KOPT-K1 (cell line): ENCODE results near the gene GYS1.

Experiments
- H3K27ac ChIP-seq: fragments of 200-600 bp; sonication (generic); 2 replicates; pipeline ENCODE4 v1.5.1; 2016; ENCODE audit warnings: antibody characterized with exemption, mild to moderate bottlenecking, low read depth, low read length; ENCODE audit not compliant: poor library complexity, severe bottlenecking
- H3K36me3 ChIP-seq: fragments of 200-600 bp; sonication (generic); 2 replicates; pipeline ENCODE4 v1.5.1; 2017; ENCODE audit warnings: antibody characterized with exemption, mild to moderate bottlenecking, low read length, moderate library complexity; ENCODE audit not compliant: insufficient read depth
- H3K9me3 ChIP-seq: fragments of 200-600 bp; sonication (generic); 2 replicates; pipeline ENCODE4 v1.5.1; 2017; ENCODE audit warnings: antibody characterized with exemption, low read length, mild to moderate bottlenecking; ENCODE audit not compliant: insufficient read depth, poor library complexity, severe bottlenecking

Gene GYS1

DNA sequence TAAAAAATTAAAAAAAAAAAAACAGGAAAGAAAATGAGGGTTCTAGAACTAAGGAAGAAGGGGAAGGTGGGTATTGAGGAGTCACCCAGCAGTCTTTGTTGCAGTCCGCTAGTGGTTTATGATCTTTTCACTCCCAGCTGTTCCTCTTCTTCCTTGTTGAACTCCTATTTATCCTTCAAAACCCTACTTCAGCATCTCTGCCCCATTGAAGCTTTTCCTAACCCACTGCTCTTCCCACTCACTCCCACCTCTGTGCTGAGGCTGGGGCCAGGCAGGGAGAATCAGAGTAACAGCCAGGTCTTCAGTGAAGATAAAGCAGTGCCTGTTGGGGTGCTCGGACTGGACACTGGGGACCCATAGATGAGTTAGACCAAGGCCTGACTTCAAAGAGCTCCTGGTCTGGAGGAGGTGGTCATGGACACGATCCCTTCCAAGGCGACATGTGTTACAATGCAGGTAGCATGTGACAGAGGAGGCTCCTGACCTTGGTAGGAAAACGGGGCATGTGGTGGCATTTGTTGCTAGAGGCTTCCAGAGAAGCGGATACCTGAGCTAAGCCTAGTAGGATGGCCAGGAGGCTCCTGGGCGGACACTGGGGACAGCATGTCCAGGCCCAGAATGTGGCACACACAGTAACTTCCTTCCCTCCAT lies 12.0 kb upstream of the GYS1 start:
- H3K36me3 ChIP-seq, result peaks cover 73% of the 10 kb centered on the region

DNA sequence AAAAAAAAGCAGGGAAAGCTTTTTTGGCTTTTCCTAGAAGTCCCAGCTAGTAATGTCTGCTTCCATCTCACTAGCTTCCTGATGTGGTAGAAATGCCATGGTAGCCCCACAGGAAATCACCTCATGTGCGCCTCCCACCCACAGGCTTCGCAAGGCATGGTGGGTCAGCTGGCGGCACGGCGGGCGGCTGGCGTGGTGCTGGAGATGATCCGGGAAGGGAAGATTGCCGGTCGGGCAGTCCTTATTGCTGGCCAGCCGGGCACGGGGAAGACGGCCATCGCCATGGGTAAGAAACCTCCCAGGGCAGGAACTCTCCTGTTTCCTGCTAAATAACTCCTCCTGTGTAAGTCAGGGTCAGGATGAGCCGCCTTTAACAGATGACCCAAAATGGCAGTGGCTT lies 11.0 kb upstream of the GYS1 start:
- Histone ChIP-seq H3K36me3 (peaks cover 73% of the 10 kb centered on the region), H3K27ac (no peak overlapping the region), H3K9me3 (no peaks in the 10 kb centered on the region)

More for the DNA sequence above, 12.0 kb upstream of the GYS1 start:
- Histone ChIP-seq H3K9me3 (no peaks in the 10 kb centered on the region), H3K27ac (no peak overlapping the region)

DNA sequence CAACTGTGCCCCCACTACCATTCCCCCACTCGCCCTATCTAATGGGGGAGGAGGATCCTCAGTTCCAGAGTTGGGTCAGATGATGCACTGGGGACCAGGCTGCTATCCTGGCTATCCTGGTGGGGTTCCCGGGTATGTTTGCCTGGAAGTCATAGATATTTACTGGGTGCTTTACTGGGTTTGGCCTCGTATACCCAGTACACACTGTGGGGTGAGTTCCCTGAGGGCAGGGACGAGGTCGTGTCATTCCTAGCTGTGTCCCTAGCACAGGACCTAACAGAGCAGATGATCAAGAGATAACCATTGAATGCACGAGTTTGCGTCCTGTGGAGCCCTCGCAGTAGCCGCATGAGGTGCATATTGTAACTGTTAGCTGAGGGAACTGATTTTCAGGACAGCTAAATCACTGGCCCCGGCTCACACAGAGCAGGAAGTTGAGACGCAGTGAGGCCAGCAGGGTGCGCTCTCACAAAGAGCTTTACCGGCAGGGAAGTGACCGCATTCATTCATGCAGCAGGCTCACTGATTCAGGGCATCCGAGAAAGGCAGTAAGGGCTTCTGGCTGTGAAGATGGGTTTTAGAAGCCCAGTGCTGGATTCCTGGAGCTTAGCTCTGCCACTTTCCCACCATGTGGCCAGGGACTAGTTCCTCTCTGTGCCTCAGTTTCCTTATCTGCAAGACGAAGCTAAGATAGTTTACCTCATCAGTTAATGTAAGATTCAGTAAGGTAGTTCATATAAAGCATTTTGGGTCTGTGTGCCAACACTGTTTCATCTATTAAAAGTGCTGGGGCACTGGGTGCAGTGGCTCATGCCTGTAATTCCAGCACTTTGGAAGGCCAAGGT lies 6.6 kb upstream of the GYS1 start:
- H3K36me3 ChIP-seq, result peaks cover 46% of the 10 kb centered on the region
- no peaks in the 10 kb centered on the region for H3K9me3 ChIP-seq
- H3K27ac ChIP-seq, result no peak overlapping the region

DNA sequence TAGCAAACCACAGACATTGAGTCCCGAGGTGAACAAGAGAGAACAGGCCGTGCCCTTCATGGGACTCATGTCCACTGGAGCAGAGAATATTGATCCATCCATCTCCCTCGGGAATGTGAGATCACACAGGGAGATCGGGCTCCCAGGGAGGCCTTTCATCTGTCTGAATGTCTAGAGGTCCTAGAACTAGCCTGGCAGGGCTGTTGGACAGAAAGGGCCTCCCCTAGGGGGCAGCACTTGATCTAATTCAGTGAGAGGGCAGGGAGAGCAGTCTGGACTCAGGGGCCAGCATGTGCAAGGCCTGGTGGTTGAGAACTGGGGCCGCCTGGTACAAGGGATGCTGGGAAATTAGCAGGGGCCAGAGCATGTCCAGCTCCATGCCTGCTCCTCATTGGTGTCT lies 4.9 kb upstream of the GYS1 start:
- Histone ChIP-seq H3K36me3 (peaks cover 28% of the 10 kb centered on the region), H3K27ac (no peak overlapping the region), H3K9me3 (no peaks in the 10 kb centered on the region)

DNA sequence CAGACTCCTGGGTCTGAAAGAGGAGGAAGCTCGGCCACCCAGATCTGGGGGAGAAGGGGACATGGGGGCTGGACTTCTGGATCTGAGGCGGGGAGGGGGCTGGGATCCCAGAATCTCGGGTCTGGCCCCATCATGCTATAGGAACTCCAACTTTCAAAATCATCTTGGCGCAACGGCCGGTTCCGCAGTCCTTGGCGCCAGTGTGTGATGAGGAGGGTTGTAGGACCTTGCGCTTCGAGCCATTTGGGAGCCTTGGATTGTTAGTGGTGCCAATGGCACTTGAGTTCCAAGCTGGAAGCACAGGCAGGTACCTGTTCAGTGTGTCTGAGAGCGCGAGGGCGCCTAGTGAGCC lies 902 bp upstream of the GYS1 start:
- Histone ChIP-seq H3K36me3 (peaks cover 12% of the 10 kb centered on the region; the same call in 1 of the 2 replicates), H3K27ac (peak overlapping the region; percentile 89), H3K9me3 (no peaks in the 10 kb centered on the region)

DNA sequence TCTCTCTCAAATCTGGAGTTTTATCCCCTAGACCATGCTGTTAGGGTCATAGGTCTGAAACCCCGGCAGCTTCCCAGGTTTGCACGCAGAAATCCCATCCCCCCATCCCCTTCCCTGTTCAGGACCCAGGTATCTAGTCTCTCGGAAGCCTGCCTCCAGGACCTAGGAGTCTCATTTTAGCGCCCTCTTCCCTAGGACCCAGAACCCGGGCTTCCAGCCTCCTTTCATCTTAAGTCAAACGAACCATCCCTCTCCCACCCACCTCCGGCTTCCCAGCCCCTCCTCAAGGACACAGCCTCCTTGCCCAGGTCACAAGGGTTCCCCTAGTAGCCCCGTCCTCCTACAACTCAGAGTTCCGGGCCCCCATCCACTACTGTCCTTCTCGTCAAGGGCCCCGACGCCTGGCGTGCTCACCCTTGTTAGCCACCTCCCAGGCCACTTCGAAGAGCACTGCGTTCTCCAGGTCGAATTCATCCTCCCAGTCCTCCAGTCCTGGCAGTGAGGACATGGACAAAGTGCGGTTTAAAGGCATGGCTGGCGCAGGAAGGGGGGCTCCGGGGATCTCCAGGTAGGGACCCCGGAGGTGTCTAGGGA lies 431 bp downstream of the GYS1 start:
- Histone ChIP-seq H3K27ac (peak overlapping the region; percentile 89), H3K36me3 (peaks cover 21% of the 10 kb centered on the region; the same call in 1 of the 2 replicates), H3K9me3 (no peaks in the 10 kb centered on the region)

DNA sequence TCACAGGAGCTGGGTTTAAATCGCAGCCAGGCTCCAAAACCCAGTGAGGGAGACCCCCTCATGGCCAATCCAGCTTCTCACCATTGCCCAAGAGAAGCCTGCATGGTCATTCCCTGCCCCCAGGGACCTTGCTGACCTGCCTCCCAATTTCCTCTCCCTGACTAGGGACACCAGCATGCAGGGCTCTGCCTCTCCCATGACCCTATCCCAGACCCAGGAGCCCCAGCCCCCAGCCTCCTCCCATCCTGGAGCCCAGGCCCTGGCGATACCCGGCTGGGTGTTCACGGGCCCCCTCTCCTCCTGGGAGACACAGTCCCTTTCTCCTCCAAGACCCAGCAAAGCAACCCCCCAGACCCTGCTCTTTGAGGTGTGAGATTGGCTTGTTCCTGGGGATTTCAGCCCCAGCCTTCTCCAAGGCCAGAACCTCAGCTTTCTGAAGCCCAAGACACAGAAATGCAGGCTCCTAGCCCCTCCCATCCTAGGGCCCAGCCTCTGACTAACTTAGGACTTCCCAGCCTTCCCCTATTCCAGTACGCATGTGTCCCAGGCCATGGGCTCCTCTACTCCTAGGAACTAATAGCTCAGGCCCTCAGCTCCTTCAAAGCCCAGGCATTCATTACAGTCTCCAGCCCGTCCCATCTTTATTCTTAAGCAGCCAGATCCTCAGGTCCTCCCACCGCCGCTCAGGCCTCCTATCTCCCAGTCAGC lies 1.1 kb downstream of the GYS1 start:
- H3K27ac ChIP-seq, result peak overlapping the region; percentile 89
- H3K9me3 ChIP-seq, result no peaks in the 10 kb centered on the region
- H3K36me3 ChIP-seq, result peaks cover 21% of the 10 kb centered on the region; the same call in 1 of the 2 replicates

DNA sequence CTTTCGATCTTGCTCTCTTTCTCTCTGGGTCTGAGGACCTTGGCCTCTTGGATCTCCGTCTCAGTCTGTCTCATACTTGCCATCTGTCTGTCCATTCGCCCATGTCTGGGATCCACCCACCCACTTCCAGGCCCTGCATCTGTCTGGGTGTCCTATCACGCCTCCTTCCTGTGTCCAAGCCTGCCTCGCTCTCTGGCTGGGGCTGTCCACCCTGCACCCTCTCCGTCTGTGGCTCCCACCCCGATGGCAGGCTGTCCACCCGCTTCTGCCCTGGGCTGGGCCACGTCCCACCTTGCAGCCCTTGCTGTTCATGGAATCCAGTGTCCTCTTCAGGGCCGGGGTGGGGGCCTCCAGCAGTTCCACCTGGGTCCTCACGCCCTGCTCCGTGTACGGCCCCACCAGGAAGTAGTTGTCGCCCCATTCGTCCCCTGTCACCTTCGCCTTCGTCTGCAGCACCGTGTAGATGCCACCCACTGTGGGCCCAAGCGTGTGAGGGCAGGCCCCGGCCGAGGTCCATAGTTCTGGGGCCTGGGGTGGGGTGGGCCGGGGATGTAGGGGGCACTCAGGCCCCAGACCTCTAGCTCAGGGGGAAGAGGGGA lies 2.0 kb downstream of the GYS1 start:
- Histone ChIP-seq H3K36me3 (peaks cover 21% of the 10 kb centered on the region; the same call in 1 of the 2 replicates), H3K27ac (no peak overlapping the region), H3K9me3 (no peaks in the 10 kb centered on the region)

DNA sequence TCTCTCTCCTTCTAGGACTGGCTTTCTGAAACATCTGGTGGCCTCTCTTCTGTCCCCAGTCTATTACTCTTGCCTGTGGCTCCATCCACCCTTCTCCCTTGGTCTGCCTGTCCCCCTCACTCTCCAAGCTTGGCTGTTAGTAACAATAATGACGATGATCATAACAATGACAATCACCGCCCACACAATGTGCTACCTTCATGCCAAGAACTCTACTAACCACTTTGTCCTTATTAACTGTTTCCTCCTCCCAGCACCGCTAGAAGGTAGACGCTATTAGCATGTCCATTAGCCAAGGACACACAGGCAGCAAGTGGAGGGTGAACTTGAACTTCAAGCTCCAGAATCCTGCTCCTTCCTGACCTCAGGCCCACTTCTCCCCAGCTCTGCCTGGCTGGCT lies 2.7 kb downstream of the GYS1 start:
- Histone ChIP-seq H3K9me3 (no peaks in the 10 kb centered on the region), H3K36me3 (peaks cover 28% of the 10 kb centered on the region; the same call in 1 of the 2 replicates), H3K27ac (no peak overlapping the region)

DNA sequence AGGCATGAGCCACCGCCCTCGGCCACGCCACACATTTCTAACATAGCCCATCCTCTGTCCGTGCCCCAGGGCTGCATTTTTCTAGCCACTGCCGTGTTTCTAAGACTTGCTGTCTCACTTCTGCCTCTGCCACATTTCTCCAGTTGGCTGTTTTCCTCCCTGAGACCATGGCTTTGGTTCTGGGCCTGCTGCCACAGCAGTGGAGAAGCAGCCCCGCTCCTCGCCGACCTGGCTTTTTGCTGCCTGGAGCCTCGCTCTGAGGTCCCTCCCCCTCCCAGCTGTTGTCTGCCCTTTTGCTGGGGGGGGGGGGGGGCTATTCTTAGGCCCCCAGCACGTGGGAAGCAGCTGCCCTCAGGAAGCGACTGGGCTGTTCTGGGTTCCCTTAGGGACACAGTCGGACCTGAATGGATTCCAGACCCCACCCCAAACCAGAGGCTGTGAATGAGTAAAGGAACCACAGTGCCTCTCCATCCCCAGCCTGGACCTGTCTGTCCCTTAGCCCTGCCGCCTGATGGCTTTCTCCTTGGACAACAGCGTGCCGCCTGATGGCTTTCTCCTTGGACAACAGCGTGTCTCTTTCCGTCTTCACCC lies 3.3 kb downstream of the GYS1 start:
- no peak overlapping the region for H3K27ac ChIP-seq
- H3K36me3 ChIP-seq, result peaks cover 34% of the 10 kb centered on the region; the same call in 1 of the 2 replicates
- H3K9me3 ChIP-seq, result no peaks in the 10 kb centered on the region

DNA sequence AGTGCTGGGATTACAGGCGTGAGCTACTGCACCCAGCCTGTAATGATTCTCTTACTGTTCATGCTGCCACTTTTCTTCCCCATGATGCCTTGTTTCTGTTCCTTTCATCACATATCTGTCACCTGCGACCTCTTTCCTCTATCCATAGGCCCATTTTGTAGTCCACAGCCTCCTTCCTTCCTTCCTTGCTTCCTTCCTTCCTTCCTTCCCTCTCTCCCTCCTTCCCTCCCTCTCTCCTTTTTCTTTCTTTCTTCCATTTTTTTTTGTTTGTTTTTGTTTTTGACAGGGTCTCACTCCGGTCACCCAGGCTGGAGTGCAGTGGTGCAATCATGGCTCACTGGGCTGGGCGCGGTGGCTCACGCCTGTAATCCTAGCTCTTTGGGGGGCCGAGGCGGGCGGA lies 4.2 kb downstream of the GYS1 start:
- Histone ChIP-seq H3K27ac (no peak overlapping the region), H3K36me3 (peaks cover 40% of the 10 kb centered on the region), H3K9me3 (no peaks in the 10 kb centered on the region)

DNA sequence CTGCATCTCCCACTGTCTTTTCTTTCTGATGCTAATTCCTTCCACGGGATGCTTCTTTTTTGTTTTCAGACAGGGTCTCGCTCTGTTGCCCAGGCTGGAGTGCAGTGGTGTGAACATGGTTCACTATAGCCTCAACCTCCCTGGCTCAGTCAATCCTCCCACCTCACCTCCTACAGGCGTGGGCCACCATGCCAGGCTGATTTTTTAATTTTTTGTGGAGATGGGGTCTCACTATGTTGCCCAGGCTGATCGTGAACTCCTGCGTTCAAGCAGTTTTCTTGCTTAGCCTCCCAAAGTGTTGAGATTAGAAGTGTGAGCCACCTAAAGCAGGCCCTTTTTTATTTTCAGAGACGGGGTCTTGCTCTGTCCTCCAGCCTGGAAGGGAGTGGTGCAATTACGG lies 4.8 kb downstream of the GYS1 start:
- Histone ChIP-seq H3K27ac (no peak overlapping the region), H3K36me3 (peaks cover 44% of the 10 kb centered on the region), H3K9me3 (no peaks in the 10 kb centered on the region)

DNA sequence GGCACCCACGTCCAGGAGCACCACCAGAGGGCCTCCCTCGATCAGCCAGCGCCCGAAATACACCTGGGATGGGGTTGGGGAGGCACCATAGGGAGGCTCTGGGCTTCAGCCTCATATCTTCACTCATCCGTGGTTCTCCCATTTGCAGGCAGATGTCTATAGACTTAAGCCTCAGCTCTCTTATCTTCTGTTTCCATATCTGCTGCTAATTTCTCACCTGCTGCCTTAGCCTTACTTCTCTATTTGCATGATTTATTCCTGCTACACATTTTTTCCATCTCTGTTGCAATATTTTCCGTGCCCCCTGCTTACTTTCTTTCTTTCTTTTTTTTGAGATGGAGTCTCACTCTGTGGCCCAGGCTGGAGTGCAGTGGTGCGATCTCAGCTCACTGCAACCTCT lies 5.8 kb downstream of the GYS1 start:
- Histone ChIP-seq H3K27ac (no peak overlapping the region), H3K9me3 (no peaks in the 10 kb centered on the region), H3K36me3 (peaks cover 53% of the 10 kb centered on the region)

DNA sequence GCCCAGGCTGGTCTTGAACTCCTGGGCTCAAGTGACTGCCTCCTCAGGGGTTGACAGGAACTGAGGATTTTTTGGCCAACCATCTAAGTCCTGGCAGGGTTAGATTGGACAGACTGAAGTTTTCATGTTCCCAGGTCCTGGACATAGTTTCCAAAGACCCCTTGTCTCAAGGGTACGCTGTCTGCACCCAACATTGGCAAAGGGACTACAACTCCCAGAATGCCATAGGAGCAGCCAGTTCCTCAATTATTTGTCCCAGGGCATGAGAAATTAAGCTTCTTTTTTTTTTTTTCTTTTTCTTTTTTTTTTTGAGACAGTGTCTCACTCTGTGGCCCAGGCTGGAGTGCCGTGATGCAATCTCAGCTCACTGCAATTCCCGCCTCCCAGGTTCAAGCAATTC lies 6.9 kb downstream of the GYS1 start:
- Histone ChIP-seq H3K36me3 (peaks cover 62% of the 10 kb centered on the region), H3K27ac (no peak overlapping the region)

More for the DNA sequence above, 6.9 kb downstream of the GYS1 start:
- no peaks in the 10 kb centered on the region for H3K9me3 ChIP-seq
